ENCODE data around the gene SPNS3. TPM values are rescaled to one million over a fixed set of nuclear protein-coding genes. Genes with fewer than 3 reads are reported as not detected.

Gene SPNS3
- total and polyA plus RNA-seq, 9 of the 15 experiments (the other 6 are each of a cell fraction or from before 2014, with no cell fraction given): not detected

GRCh38 chr17:4507361-4508111 is 73.8 kb downstream of the SPNS3 start (continued):
- TF ChIP-seq HNRNPLL (IDR thresholded peaks at IDR 0.05; ENCODE audit: low read depth, low read length, poor library complexity, severe bottlenecking) (no peak), MAFG (tag; conservative IDR thresholded peaks at IDR 0.05) (0 out of 2 replicates have a peak, but pooled peaks have one; percentile 13), CBFA2T2 (conservative IDR thresholded peaks at IDR 0.05) (no peak)

- H3K27ac ChIP-seq (ENCODE audit: extremely low read depth, low read depth, low read length): no peak overlapping the region
- TF ChIP-seq ZFPM2 (CRISPR knock-in tag; IDR thresholded peaks at IDR 0.05) (no peak), NFIC (IDR thresholded peaks at IDR 0.05) (peak; percentile 36; the same call in 1 of the 2 replicates), HNRNPUL1 (IDR thresholded peaks at IDR 0.05; ENCODE audit: low read length) (no peak), NFE2 (IDR thresholded peaks at IDR 0.05; ENCODE audit: low read depth) (peak; percentile 42), CBFA2T3 (IDR thresholded peaks at IDR 0.05) (peak; percentile 60)
- peaks cover 0 to 73% of the 10 kb centered on the region in 2 experiments; a peak in 2 of 5 replicates for H3K27me3 ChIP-seq (ENCODE audit: control insufficient read depth in 2 of 2, insufficient read depth in 2 of 2, low read length in 2 of 2)
- no peaks in the 10 kb centered on the region for H3K9me3 ChIP-seq (replicated peaks; ENCODE audit: control insufficient read depth, insufficient read depth, low read depth, low read length)
- no peaks in the 10 kb centered on the region for H3K79me2 ChIP-seq (ENCODE audit: control insufficient read depth, insufficient read depth, low read length)
- peaks cover 5 to 29% of the 10 kb centered on the region in 2 experiments; a peak in 4 of 5 replicates for H3K4me1 ChIP-seq (replicated peaks in 1 of 2; ENCODE audit: control insufficient read depth in 2 of 2, insufficient read depth in 2 of 2, low read length in 2 of 2)
- H3K36me3 ChIP-seq (ENCODE audit: control insufficient read depth, insufficient read depth, low read length): no peaks in the 10 kb centered on the region
- in situ Hi-C loops (cut with MboI): no loop called here
- no TSS peak for BruUV-seq (replicated peaks)
- no peak for FAIRE-seq
- ATAC-seq: no peak
- no peak overlapping the region for H2AFZ ChIP-seq (ENCODE audit: low read depth, low read length)
- WGBS (ENCODE audit: insufficient coverage, low coverage, missing lambda C conversion rate): 17% methylated on average over 3 of the region's 3 CpGs
- DNase-seq (ENCODE audit: extremely low read depth in 1 of 4, low spot score in 3 of 4): no peak
- no peak overlapping the region for H3K9ac ChIP-seq (ENCODE audit: insufficient read depth in 1 of 2, low read depth in 2 of 2, low read length in 2 of 2)
- no peak overlapping the region for H3K4me3 ChIP-seq
- H3K9me1 ChIP-seq (ENCODE audit: control insufficient read depth, insufficient read depth, low read length): no peaks in the 10 kb centered on the region
- H3K4me2 ChIP-seq (ENCODE audit: insufficient read depth, low read length): no peak overlapping the region
- POLR2A ChIA-PET: interaction anchor here (1.2 kb wide), 1 partner anchor 15 kb away, joined by 3 read pairs; no protein-coding TSS in a partner anchor
- H4K20me1 ChIP-seq (replicated peaks; ENCODE audit: control insufficient read depth, insufficient read depth, low read length): peaks cover 5% of the 10 kb centered on the region
- CTCF ChIA-PET (ENCODE audit: low intra/inter-chr PET ratio): no interaction called here
- intact Hi-C loops (cut with micrococcal nuclease): no loop called here
Measured at GRCh38 chr17:4508207-4508606, 74.5 kb downstream of the SPNS3 start.

All from K562 (cell line).